ENCODE measurements around the gene CDSN. TPM values are rescaled to one million over a fixed set of nuclear protein-coding genes. Genes with fewer than 3 reads are reported as not detected.

The CDSN gene
- total RNA-seq, 1 donor from 2014 or later = not detected

DNA sequence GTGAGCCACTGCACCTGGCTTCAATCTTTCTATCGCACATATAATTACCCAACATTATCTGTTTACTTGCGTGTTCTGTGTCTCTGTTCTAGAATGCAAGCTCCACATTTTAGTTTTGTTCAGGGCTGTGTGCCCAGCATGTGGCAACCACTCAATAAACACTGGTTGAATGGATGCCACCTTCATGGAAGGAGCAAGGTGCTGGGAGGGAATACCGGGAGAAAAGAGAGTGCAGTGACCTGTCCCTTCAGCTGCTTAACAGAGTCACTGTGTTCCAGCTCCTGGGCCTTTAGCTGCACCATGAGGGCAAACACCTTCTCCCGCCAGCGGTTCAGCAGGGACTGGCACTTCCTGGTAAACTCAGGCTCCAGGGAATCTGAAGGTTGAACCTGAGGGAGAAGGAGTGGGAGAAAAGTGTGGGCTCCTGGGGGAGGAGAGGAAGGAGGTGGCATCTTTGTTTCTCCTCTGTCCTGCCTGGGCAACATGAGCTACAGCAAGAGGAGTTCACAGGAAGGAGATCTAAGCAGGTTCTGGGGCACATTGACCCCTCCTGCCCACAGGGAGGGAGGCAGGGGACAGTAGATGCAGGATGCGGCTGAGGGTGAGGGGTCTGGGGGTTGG lies 29.7 kb upstream of the CDSN start:
- Mint-ChIP-seq H3K4me1 (no peaks in the 10 kb centered on the region), H3K27me3 (ENCODE audit: low read depth) (no peaks in the 10 kb centered on the region), H3K27ac (ENCODE audit: unreplicated experiment) (no peak overlapping the region), H3K36me3 (ENCODE audit: low read depth) (peaks cover 5% of the 10 kb centered on the region), H3K4me3 (no peak overlapping the region), H3K9me3 (no peaks in the 10 kb centered on the region)
- TF ChIP-seq, protein P1, sequence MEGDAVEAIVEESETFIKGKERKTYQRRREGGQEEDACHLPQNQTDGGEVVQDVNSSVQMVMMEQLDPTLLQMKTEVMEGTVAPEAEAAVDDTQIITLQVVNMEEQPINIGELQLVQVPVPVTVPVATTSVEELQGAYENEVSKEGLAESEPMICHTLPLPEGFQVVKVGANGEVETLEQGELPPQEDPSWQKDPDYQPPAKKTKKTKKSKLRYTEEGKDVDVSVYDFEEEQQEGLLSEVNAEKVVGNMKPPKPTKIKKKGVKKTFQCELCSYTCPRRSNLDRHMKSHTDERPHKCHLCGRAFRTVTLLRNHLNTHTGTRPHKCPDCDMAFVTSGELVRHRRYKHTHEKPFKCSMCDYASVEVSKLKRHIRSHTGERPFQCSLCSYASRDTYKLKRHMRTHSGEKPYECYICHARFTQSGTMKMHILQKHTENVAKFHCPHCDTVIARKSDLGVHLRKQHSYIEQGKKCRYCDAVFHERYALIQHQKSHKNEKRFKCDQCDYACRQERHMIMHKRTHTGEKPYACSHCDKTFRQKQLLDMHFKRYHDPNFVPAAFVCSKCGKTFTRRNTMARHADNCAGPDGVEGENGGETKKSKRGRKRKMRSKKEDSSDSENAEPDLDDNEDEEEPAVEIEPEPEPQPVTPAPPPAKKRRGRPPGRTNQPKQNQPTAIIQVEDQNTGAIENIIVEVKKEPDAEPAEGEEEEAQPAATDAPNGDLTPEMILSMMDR (conservative IDR thresholded peaks at IDR 0.05) = no peak
- DNase-seq (ENCODE audit: low read depth, low spot score) = no peak

DNA sequence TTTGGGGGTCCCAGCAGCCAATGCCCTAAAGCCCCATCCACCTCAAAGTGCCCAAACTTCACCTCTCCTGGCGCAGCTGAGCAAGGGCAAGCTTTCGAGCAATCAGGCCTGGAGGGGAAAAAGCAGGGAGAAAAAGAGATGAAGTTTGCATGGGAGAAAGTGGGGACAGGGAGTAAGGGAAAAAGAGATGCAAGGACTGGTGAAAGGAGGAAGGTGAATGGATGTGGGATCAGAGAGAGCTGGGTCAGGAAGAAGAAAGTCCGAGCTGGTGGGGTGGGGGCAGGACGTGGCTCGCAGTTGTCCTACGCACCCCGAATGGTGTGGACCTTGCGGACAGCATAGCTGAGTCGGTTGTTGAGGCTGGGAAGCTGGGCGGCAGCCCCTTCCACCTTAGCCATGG lies 25.1 kb upstream of the CDSN start:
- no peak for DNase-seq (ENCODE audit: low read depth, low spot score)
- Mint-ChIP-seq H3K36me3 (ENCODE audit: low read depth) (peaks cover 2% of the 10 kb centered on the region), H3K27me3 (ENCODE audit: low read depth) (no peaks in the 10 kb centered on the region), H3K27ac (ENCODE audit: unreplicated experiment) (no peak overlapping the region), H3K4me1 (peaks cover 14% of the 10 kb centered on the region), H3K9me3 (no peaks in the 10 kb centered on the region), H3K4me3 (no peak overlapping the region)
- TF ChIP-seq, protein P1 (conservative IDR thresholded peaks at IDR 0.05) = no peak

DNA sequence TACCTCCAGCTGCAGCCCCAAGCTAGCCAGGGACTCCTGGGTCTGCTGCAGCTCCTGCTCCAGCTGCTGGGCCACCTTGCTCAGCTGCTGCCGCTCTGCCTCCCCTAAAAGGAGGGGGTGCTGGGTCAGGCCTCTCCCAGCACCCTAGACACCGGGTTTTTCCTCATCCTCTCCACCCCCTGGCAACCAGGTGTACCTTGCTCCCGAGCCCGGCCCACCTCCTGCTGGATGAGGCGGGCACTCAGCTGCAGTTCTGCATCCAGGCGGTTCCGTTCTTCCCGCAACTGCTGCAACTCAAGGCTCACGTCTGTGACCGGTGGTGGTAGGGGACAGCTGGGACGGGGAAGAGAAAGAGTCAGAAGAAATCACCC lies 24.7 kb upstream of the CDSN start:
- TF ChIP-seq, protein P1 (conservative IDR thresholded peaks at IDR 0.05) = no peak
- no peaks in the 10 kb centered on the region for H3K27me3 Mint-ChIP-seq (ENCODE audit: low read depth)

DNA sequence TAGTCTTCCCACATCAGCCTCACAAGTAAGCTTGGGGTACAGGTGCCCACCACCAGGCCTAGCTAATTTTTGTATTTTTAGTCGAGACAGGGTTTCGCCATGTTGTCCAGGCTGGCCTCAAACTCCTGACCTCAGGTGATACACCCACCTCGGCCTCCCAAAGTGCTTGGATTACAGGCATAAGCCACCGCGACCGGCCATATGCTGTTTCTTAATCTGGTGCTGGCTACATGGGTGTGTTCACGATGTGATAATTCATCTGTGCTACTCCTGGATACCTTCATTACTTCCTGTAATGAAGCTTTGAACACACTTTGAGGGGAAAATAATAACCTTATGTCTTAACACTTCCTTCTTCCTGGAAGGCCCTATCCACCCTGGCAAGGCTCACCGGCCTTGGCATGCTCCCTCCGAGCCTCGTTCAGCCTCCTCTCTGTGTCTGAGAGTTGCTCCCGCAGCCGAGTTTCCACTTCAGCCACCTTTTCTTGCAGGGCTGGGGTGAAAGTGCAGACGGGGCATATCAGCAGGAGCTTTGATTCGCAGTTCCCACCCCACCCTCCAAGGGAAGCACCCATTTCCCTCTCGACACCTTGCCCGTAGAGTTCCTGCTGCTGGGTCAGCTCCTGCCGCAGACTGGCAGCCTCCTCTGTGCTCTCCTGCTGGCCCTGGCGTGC lies 24.2 kb upstream of the CDSN start:
- no peaks in the 10 kb centered on the region for H3K36me3 Mint-ChIP-seq (ENCODE audit: low read depth)
- H3K27me3 Mint-ChIP-seq (ENCODE audit: low read depth) = no peaks in the 10 kb centered on the region
- no peak overlapping the region for H3K4me3 Mint-ChIP-seq
- TF ChIP-seq, protein P1 (conservative IDR thresholded peaks at IDR 0.05) = no peak
- H3K27ac Mint-ChIP-seq (ENCODE audit: unreplicated experiment) = no peak overlapping the region
- no peaks in the 10 kb centered on the region for H3K9me3 Mint-ChIP-seq
- peaks cover 19% of the 10 kb centered on the region for H3K4me1 Mint-ChIP-seq
- no peak for DNase-seq (ENCODE audit: low read depth, low spot score)

More for the DNA sequence above, 24.7 kb upstream of the CDSN start:
- Mint-ChIP-seq H3K27ac (ENCODE audit: unreplicated experiment) (no peak overlapping the region), H3K36me3 (ENCODE audit: low read depth) (peaks cover 2% of the 10 kb centered on the region), H3K4me3 (no peak overlapping the region), H3K4me1 (peaks cover 16% of the 10 kb centered on the region), H3K9me3 (no peaks in the 10 kb centered on the region)
- DNase-seq (ENCODE audit: low read depth, low spot score) = no peak

DNA sequence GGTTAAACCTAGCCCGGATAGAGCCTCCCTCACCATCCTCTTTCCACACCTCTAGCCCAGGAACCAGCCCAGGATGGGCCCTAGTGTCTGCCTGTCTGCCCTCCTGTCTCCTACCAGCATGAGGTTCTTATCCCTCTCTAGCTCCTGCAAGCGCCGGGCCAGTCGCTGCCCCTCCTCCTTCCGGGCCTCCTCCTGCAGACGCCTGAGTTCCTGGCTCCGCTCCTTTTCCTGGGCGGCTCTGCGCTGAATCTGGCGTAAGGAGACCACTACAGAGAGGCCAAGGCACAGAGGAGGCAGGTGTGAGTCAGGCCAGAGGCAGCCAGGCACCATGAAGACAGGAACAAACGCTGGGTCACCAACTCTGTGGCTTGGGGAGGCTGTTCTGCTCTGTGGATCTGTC lies 22.9 kb upstream of the CDSN start:
- TF ChIP-seq, protein P1 (conservative IDR thresholded peaks at IDR 0.05) = no peak
- no peak overlapping the region for H3K27ac Mint-ChIP-seq (ENCODE audit: unreplicated experiment)
- DNase-seq (ENCODE audit: low read depth, low spot score) = no peak
- H3K9me3 Mint-ChIP-seq = no peaks in the 10 kb centered on the region
- no peaks in the 10 kb centered on the region for H3K36me3 Mint-ChIP-seq (ENCODE audit: low read depth)
- H3K27me3 Mint-ChIP-seq (ENCODE audit: low read depth) = no peaks in the 10 kb centered on the region
- H3K4me3 Mint-ChIP-seq = no peak overlapping the region
- H3K4me1 Mint-ChIP-seq = peaks cover 19% of the 10 kb centered on the region
